Measurements from ENCODE around the gene ABCA6. TPM values are rescaled to one million over a fixed set of nuclear protein-coding genes. Genes with fewer than 3 reads are reported as not detected.

ABCA6 gene
- total RNA-seq, 2 donors from 2014 or later: 20.8 to 35.9 TPM

DNA sequence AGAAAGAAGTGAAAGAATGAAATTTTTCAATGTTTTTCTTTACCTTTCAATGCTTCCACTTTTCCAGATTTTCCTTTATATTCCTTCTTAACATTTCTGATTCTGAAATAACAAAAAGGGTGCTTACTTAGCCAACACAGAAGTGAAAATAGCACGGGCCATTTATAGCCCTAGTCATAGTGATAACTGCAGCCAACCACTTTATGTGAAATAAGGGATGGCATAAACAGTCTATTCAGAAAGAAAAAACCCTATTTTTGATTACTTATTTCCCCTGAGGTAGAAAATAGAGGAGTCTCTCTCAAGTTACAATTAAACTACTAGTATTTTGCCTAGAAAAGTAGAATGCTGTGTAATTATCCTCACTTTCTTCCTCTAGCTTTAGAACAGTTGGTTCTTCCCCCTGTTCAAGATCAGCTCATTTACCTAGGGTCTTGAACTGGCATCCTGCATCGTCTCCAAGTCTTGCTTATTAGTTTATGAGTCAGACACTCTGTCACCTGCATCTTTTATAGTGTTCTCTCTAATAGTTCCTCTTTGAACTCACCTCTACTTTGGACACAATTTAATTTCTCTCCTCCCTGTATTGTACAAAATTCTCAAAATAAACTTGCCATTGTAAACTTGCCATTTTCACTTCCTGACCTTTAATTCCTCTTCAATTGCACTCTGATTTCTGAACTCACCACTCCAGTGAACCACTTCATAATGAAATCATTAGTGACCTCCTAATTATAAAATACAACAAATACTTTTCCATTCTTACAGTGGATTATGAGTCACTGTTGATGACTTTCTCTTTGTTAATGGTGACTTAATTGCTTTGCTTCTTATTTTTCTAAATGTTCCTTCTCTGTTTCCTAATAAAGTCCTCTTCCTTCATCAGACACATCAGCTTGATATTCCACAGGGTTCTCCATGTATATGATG is 23.6 kb downstream of the ABCA6 start:
- intact Hi-C loops (cut with DNase I): no loop called here
- Histone ChIP-seq H3K27me3 (no peaks in the 10 kb centered on the region), H3K4me1 (no peaks in the 10 kb centered on the region), H3K36me3 (replicated peaks in 1 of 2; ENCODE audit: insufficient read depth in 1 of 2, low read depth in 2 of 2) (no peaks in the 10 kb centered on the region), H3K4me3 (no peak overlapping the region), H3K9me3 (no peaks in the 10 kb centered on the region), H3K27ac (no peak overlapping the region)
- 51 to 54% methylated on average over 2 of the region's 2 CpGs for WGBS, 2 donors
- ATAC-seq: no peak
- DNase-seq: no peak
- no peak for TF ChIP-seq POLR2A (IDR thresholded peaks at IDR 0.05)
- TF ChIP-seq, protein P1, sequence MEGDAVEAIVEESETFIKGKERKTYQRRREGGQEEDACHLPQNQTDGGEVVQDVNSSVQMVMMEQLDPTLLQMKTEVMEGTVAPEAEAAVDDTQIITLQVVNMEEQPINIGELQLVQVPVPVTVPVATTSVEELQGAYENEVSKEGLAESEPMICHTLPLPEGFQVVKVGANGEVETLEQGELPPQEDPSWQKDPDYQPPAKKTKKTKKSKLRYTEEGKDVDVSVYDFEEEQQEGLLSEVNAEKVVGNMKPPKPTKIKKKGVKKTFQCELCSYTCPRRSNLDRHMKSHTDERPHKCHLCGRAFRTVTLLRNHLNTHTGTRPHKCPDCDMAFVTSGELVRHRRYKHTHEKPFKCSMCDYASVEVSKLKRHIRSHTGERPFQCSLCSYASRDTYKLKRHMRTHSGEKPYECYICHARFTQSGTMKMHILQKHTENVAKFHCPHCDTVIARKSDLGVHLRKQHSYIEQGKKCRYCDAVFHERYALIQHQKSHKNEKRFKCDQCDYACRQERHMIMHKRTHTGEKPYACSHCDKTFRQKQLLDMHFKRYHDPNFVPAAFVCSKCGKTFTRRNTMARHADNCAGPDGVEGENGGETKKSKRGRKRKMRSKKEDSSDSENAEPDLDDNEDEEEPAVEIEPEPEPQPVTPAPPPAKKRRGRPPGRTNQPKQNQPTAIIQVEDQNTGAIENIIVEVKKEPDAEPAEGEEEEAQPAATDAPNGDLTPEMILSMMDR (IDR thresholded peaks at IDR 0.05): no peak

DNA sequence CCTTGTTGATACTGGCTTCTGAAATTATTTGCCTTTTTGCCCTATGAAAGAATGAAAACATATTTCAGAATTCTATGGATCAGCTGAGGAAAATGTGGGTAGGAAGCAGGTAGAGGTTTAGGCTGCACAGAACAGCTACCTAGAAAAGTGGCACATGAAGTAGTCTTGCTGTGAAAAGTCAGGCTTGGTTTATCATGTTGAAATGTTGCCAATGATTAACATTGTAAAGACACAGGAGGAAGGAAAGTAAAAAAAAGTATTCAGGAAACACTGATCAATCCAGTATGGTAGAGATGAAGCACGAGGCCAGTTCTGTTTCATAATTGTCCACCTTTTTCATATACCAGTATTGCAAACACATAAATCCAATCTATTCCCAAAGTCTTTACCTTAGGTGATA is 29.9 kb downstream of the ABCA6 start:
- H3K36me3 ChIP-seq (replicated peaks in 1 of 2; ENCODE audit: insufficient read depth in 1 of 2, low read depth in 2 of 2): no peaks in the 10 kb centered on the region
- DNase-seq (no peak), ATAC-seq (peak; percentile 27)
- H3K4me3 ChIP-seq: no peak overlapping the region
- no peaks in the 10 kb centered on the region for H3K9me3 ChIP-seq
- H3K4me1 ChIP-seq: peaks cover 6% of the 10 kb centered on the region
- no peak for TF ChIP-seq POLR2A (IDR thresholded peaks at IDR 0.05)
- TF ChIP-seq, protein P1 (IDR thresholded peaks at IDR 0.05): no peak
- H3K27ac ChIP-seq: no peak overlapping the region
- no peaks in the 10 kb centered on the region for H3K27me3 ChIP-seq
- intact Hi-C loops (cut with DNase I): no loop called here
- 30 to 36% methylated on average over 1 of the region's 1 CpG for WGBS, 2 donors

GRCh38 chr17:69105907-69106730 is 35.6 kb downstream of the ABCA6 start:
- peak; percentile 46 for ATAC-seq
- no peak for TF ChIP-seq POLR2A (IDR thresholded peaks at IDR 0.05)
- TF ChIP-seq, protein P1 (IDR thresholded peaks at IDR 0.05): peak in 3 of 7 experiments; percentile 8 to 12 (median 8)
- no peak overlapping the region for H3K4me3 ChIP-seq
- H3K36me3 ChIP-seq (replicated peaks in 1 of 2; ENCODE audit: insufficient read depth in 1 of 2, low read depth in 2 of 2): no peaks in the 10 kb centered on the region
- peak overlapping the region in 3 of 4 donors; percentile 17 to 53 (median 51) for H3K27ac ChIP-seq
- 46 to 49% methylated on average over 10 of the region's 10 CpGs for WGBS, 2 donors
- H3K27me3 ChIP-seq: no peaks in the 10 kb centered on the region
- H3K9me3 ChIP-seq: no peaks in the 10 kb centered on the region
- peaks cover 24% of the 10 kb centered on the region for H3K4me1 ChIP-seq
- intact Hi-C loops (cut with DNase I): no loop called here
- DNase-seq: peak in 3 of 4 donors; percentile 20 to 47 (median 30)

DNA sequence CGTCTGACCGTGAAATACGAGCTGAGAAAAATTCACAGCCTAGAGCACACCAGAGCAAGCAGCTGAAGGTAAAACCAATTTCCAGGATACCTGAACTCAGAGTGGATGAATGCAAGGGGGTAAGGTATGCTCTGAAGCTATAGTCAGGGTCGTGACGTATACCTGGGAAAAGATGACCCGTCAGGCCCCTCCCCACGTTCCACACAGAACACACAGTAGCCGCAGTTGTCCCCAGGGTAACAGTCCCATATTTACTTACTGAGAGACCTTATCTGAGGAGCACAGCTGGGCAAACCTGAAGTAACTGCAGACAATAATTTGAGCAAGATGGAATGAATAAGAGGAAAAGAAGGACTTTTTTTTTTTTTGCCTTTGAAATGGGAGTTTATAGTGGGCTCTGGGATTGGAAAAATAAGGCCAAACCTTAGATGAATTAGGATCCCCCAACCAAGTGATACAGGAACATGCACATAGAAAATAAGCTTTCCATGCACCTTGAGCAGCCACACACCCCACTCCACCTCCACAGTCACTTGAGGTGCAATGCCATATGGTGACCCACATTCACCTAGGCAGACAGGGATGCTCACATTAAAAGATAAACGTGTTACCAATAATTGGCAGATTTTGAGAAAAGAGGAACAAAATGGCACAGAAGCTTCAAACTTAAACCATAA is 38.0 kb downstream of the ABCA6 start:
- ATAC-seq: peak; percentile 96
- peak; percentile 72 to 86 (median 78) for DNase-seq
- H3K27ac ChIP-seq: peak overlapping the region in 3 of 4 donors; percentile 8 to 72 (median 52)
- H3K4me1 ChIP-seq: peaks cover 24% of the 10 kb centered on the region
- no peaks in the 10 kb centered on the region for H3K9me3 ChIP-seq
- no peaks in the 10 kb centered on the region for H3K27me3 ChIP-seq
- no peak overlapping the region for H3K4me3 ChIP-seq
- H3K36me3 ChIP-seq (replicated peaks in 1 of 2; ENCODE audit: insufficient read depth in 1 of 2, low read depth in 2 of 2): no peaks in the 10 kb centered on the region
- WGBS, 2 donors: 36 to 50% methylated on average over 9 of the region's 9 CpGs
- TF ChIP-seq, protein P1 (IDR thresholded peaks at IDR 0.05): no peak
- TF ChIP-seq POLR2A (IDR thresholded peaks at IDR 0.05): no peak
- intact Hi-C loops (cut with DNase I): no loop called here
